GM23338 (cell line): ENCODE data around the gene CENPP. TPM values are rescaled to one million over a fixed set of nuclear protein-coding genes. Genes with fewer than 3 reads are reported as not detected.

ENCODE experiments used
- ATAC-seq: fragments of 200-7000 bp; cut with Tn5 transposase; 3 replicates; pipeline ENCODE4 v1.9.1; 2020
- DNase-seq: peaks from one replicate; pipeline ENCODE4 v3.0.0-alpha.2; 2015; ENCODE audit warnings: low spot score
- H2AFZ ChIP-seq: fragments of 200-600 bp; sonication (generic); 2 replicates; pipeline ENCODE4 v1.8.0; 2016; ENCODE audit warnings: antibody characterized with exemption, mild to moderate bottlenecking, moderate library complexity
- H3F3A ChIP-seq: fragments of 200-600 bp; sonication (generic); replicated peaks from 2 replicates; pipeline ENCODE4 v1.8.0; 2017; ENCODE audit warnings: antibody characterized with exemption, mixed run types, low read depth
- H3K27ac ChIP-seq: fragments of 200-600 bp; sonication (generic); 2 replicates; pipeline ENCODE4 v1.6.1; 2016; ENCODE audit warnings: low read depth
- H3K27me3 ChIP-seq: fragments of 200-600 bp; sonication (generic); 2 replicates; pipeline ENCODE4 v1.8.0; 2016; ENCODE audit warnings: mild to moderate bottlenecking, mixed run types, moderate library complexity; ENCODE audit not compliant: insufficient read depth
- H3K36me3 ChIP-seq: fragments of 200-600 bp; sonication (generic); 2 replicates; pipeline ENCODE4 v1.8.0; 2016; ENCODE audit warnings: mild to moderate bottlenecking; ENCODE audit not compliant: insufficient read depth
- H3K4me1 ChIP-seq: fragments of 200-600 bp; sonication (generic); 2 replicates; pipeline ENCODE4 v1.8.0; 2016; ENCODE audit warnings: mild to moderate bottlenecking, moderate library complexity; ENCODE audit not compliant: insufficient read depth
- H3K4me2 ChIP-seq: fragments of 200-600 bp; sonication (generic); 2 replicates; pipeline ENCODE4 v1.7.1; 2017; ENCODE audit warnings: mixed run types
- H3K4me3 ChIP-seq: fragments of 200-600 bp; sonication (generic); 2 replicates; pipeline ENCODE4 v1.6.1; 2016; ENCODE audit warnings: mixed run types
- H3K79me2 ChIP-seq: fragments of 200-600 bp; sonication (generic); replicated peaks from 2 replicates; pipeline ENCODE4 v1.8.0; 2017; ENCODE audit warnings: mild to moderate bottlenecking; ENCODE audit not compliant: insufficient read depth
- H3K9me2 ChIP-seq: fragments of 200-600 bp; sonication (generic); 2 replicates; pipeline ENCODE4 v1.8.0; 2017; ENCODE audit not compliant: insufficient read depth
- H4K20me1 ChIP-seq: fragments of 200-600 bp; sonication (generic); replicated peaks from 2 replicates; pipeline ENCODE4 v1.8.0; 2017; ENCODE audit warnings: mild to moderate bottlenecking; ENCODE audit not compliant: insufficient read depth
- H3K27ac Mint-ChIP-seq: 2 replicates; pipeline ENCODE4 v1.8.0; 2020; ENCODE audit warnings: inconsistent platforms, mild to moderate bottlenecking, moderate library complexity, mixed read lengths
- H3K27me3 Mint-ChIP-seq: 3 replicates; pipeline ENCODE4 v1.8.0; 2022; ENCODE audit warnings: low read depth, mild to moderate bottlenecking, moderate library complexity, mixed read lengths, inconsistent platforms; ENCODE audit not compliant: insufficient read depth, poor library complexity
- H3K36me3 Mint-ChIP-seq: 3 replicates; pipeline ENCODE4 v1.8.0; 2021; ENCODE audit warnings: low read depth, mild to moderate bottlenecking, inconsistent platforms, moderate library complexity, mixed read lengths
- H3K4me1 Mint-ChIP-seq: 3 replicates; pipeline ENCODE4 v1.8.0; 2020; ENCODE audit warnings: mild to moderate bottlenecking, inconsistent platforms, mixed read lengths
- H3K4me3 Mint-ChIP-seq: 3 replicates; pipeline ENCODE4 v1.8.0; 2021; ENCODE audit warnings: moderate library complexity, mild to moderate bottlenecking, inconsistent platforms, mixed read lengths
- H3K9me3 Mint-ChIP-seq: 3 replicates; pipeline ENCODE4 v1.8.0; 2020; ENCODE audit warnings: moderate library complexity, mild to moderate bottlenecking, inconsistent platforms, mixed read lengths
- CREB1 ChIP-seq: fragments of 250-450 bp; sonication (Bioruptor Pico); IDR thresholded peaks from 2 replicates; pipeline ENCODE4 v1.5.0; 2020; ENCODE audit warnings: low read depth, mild to moderate bottlenecking, moderate library complexity
- CTCF ChIP-seq, 2 experiments: fragments of 200-600 bp in 1 of 2; sonication (generic) in 1 of 2; conservative IDR thresholded peaks; 2 replicates each; pipeline versions ENCODE4 v1.5.1 to v1.6.1; 2016 to 2017; ENCODE audit warnings: antibody characterized with exemption in 2 of 2, low read depth in 2 of 2, mild to moderate bottlenecking in 2 of 2, moderate library complexity in 1 of 2
- ETS1 ChIP-seq: IDR thresholded peaks from 2 replicates; pipeline ENCODE4 v1.6.1; 2016; ENCODE audit warnings: antibody characterized with exemption
- EZH2 ChIP-seq: fragments of 200-600 bp; sonication (generic); IDR thresholded peaks from one replicate; pipeline ENCODE4 v1.8.0; 2017; ENCODE audit warnings: antibody characterized with exemption, mild to moderate bottlenecking, low read depth; ENCODE audit not compliant: unreplicated experiment
- EZH2phosphoT487 ChIP-seq: fragments of 200-600 bp; sonication (generic); IDR thresholded peaks from one replicate; pipeline ENCODE4 v1.8.1; 2018; ENCODE audit warnings: antibody characterized with exemption; ENCODE audit not compliant: unreplicated experiment
- JUNB ChIP-seq: IDR thresholded peaks from one replicate; pipeline ENCODE4 v1.6.1; 2016; ENCODE audit warnings: antibody characterized with exemption; ENCODE audit not compliant: unreplicated experiment
- NANOG ChIP-seq: IDR thresholded peaks from 2 replicates; pipeline ENCODE4 v1.6.1; 2016; ENCODE audit warnings: antibody characterized with exemption, borderline replicate concordance
- POLR2AphosphoS5 ChIP-seq: IDR thresholded peaks from 2 replicates; pipeline ENCODE4 v1.6.1; 2016; ENCODE audit warnings: antibody characterized with exemption, low read depth
- REST ChIP-seq: IDR thresholded peaks from one replicate; pipeline ENCODE4 v1.6.1; 2018; ENCODE audit warnings: antibody characterized with exemption; ENCODE audit not compliant: unreplicated experiment
- STAT1 ChIP-seq: IDR thresholded peaks from one replicate; pipeline ENCODE4 v1.6.1; 2016; ENCODE audit warnings: antibody characterized with exemption; ENCODE audit not compliant: unreplicated experiment
- ZNF114 ChIP-seq: fragments of 250-450 bp; sonication (Bioruptor Pico); IDR thresholded peaks from 2 replicates; pipeline ENCODE4 v1.5.0; 2020; ENCODE audit warnings: mild to moderate bottlenecking, moderate library complexity
- ZNF331 ChIP-seq: fragments of 250-450 bp; sonication (Bioruptor Pico); IDR thresholded peaks from 2 replicates; pipeline ENCODE4 v1.5.0; 2020; ENCODE audit warnings: low read depth, mild to moderate bottlenecking, moderate library complexity
- polyA plus RNA-seq: library from polyadenylated mRNA; unstranded; fragments of >200 nt; fragmentation: Nextera tagmentation; extraction: Ambion mirVana; gene quantifications from 2 replicates; pipeline ENCODE4 v1.2.1, GENCODE V29; 2016
- total RNA-seq: library from RNA; depleted of rRNA; stranded (reverse); fragments of >200 nt; shearing (Covaris generic); gene quantifications from 2 replicates; pipeline ENCODE4 v1.2.3, GENCODE V29; 2014
- TF ChIP-seq, protein P1 (sequence below): fragments of 250-450 bp; sonication (Bioruptor Pico); IDR thresholded peaks from 2 replicates; pipeline ENCODE4 v1.5.0; 2020; ENCODE audit warnings: mild to moderate bottlenecking, moderate library complexity

CENPP gene
- total and polyA plus RNA-seq, 2 experiments from 2014 or later: 11.0 to 12.6 TPM

GRCh38 chr9:92408747-92409478, 83.2 kb downstream of the CENPP start:
- DNase-seq (no peak), ATAC-seq (no peak)
- Histone ChIP-seq H3K4me3 (no peak overlapping the region), H3K27ac (no peak overlapping the region), H2AFZ (no peak overlapping the region), H3K27me3 (no peaks in the 10 kb centered on the region), H3K79me2 (no peaks in the 10 kb centered on the region), H3K36me3 (no peaks in the 10 kb centered on the region), H3F3A (no peaks in the 10 kb centered on the region), H3K4me1 (no peaks in the 10 kb centered on the region), H3K4me2 (no peak overlapping the region), H3K9me2 (no peaks in the 10 kb centered on the region), H4K20me1 (no peaks in the 10 kb centered on the region)
- H3K4me3 Mint-ChIP-seq: no peak overlapping the region
- no peak overlapping the region for H3K27ac Mint-ChIP-seq
- H3K27me3 Mint-ChIP-seq: no peaks in the 10 kb centered on the region
- no peaks in the 10 kb centered on the region for H3K9me3 Mint-ChIP-seq
- no peaks in the 10 kb centered on the region; the same call in 2 of the 3 replicates for H3K4me1 Mint-ChIP-seq
- TF ChIP-seq, protein P1, sequence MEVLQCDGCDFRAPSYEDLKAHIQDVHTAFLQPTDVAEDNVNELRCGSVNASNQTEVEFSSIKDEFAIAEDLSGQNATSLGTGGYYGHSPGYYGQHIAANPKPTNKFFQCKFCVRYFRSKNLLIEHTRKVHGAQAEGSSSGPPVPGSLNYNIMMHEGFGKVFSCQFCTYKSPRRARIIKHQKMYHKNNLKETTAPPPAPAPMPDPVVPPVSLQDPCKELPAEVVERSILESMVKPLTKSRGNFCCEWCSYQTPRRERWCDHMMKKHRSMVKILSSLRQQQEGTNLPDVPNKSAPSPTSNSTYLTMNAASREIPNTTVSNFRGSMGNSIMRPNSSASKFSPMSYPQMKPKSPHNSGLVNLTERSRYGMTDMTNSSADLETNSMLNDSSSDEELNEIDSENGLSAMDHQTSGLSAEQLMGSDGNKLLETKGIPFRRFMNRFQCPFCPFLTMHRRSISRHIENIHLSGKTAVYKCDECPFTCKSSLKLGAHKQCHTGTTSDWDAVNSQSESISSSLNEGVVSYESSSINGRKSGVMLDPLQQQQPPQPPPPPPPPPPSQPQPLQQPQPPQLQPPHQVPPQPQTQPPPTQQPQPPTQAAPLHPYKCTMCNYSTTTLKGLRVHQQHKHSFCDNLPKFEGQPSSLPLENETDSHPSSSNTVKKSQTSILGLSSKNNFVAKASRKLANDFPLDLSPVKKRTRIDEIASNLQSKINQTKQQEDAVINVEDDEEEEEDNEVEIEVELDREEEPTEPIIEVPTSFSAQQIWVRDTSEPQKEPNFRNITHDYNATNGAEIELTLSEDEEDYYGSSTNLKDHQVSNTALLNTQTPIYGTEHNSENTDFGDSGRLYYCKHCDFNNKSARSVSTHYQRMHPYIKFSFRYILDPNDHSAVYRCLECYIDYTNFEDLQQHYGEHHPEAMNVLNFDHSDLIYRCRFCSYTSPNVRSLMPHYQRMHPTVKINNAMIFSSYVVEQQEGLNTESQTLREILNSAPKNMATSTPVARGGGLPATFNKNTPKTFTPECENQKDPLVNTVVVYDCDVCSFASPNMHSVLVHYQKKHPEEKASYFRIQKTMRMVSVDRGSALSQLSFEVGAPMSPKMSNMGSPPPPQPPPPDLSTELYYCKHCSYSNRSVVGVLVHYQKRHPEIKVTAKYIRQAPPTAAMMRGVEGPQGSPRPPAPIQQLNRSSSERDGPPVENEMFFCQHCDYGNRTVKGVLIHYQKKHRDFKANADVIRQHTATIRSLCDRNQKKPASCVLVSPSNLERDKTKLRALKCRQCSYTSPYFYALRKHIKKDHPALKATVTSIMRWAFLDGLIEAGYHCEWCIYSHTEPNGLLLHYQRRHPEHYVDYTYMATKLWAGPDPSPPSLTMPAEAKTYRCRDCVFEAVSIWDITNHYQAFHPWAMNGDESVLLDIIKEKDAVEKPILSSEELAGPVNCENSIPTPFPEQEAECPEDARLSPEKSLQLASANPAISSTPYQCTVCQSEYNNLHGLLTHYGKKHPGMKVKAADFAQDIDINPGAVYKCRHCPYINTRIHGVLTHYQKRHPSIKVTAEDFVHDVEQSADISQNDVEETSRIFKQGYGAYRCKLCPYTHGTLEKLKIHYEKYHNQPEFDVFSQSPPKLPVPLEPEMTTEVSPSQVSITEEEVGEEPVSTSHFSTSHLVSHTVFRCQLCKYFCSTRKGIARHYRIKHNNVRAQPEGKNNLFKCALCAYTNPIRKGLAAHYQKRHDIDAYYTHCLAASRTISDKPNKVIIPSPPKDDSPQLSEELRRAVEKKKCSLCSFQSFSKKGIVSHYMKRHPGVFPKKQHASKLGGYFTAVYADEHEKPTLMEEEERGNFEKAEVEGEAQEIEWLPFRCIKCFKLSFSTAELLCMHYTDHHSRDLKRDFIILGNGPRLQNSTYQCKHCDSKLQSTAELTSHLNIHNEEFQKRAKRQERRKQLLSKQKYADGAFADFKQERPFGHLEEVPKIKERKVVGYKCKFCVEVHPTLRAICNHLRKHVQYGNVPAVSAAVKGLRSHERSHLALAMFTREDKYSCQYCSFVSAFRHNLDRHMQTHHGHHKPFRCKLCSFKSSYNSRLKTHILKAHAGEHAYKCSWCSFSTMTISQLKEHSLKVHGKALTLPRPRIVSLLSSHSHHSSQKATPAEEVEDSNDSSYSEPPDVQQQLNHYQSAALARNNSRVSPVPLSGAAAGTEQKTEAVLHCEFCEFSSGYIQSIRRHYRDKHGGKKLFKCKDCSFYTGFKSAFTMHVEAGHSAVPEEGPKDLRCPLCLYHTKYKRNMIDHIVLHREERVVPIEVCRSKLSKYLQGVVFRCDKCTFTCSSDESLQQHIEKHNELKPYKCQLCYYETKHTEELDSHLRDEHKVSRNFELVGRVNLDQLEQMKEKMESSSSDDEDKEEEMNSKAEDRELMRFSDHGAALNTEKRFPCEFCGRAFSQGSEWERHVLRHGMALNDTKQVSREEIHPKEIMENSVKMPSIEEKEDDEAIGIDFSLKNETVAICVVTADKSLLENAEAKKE (CRISPR knock-in tag): no peak
- TF ChIP-seq NANOG (no peak), REST (no peak), JUNB (no peak), ETS1 (no peak), EZH2phosphoT487 (no peak), POLR2AphosphoS5 (no peak), STAT1 (no peak), CTCF (conservative IDR thresholded peaks at IDR 0.05; ENCODE audit: low read depth in 2 of 2) (no peak), ZNF331 (CRISPR knock-in tag) (no peak), CREB1 (CRISPR knock-in tag) (no peak), EZH2 (no peak), ZNF114 (CRISPR knock-in tag) (no peak)
- no peaks in the 10 kb centered on the region for H3K36me3 Mint-ChIP-seq
